ENCODE results near the gene HMMR.
"Not testable (repeated sequence)": the region's sequence is repeated elsewhere in the genome, so short reads cannot be mapped to it uniquely, and the experiment has no call there.

HMMR gene

DNA sequence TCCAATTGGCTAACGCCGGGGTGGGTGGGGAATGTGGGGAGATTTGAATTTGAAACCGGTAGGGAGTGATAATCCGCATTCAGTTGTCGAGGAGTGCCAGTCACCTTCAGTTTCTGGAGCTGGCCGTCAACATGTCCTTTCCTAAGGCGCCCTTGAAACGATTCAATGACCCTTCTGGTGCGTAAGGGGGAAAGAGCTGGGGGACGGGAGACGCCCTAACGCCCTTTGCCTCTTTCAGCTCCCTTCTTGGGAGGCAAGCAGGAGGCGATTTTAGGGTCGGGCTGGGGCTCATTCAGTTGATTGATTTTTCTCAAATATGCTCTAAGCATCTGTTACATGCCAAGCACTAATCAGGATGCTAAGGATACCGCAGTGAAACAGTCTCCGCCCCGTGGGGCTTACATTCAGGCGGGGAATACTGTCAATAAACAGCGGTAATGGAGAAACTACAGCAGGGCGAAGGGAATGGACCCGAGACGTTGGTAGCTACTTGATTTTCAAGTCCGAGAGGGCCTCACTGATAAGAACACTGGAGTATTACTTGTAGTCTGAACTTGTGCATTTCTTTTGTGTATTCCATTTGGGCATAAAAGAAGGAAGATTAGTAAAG lies at the start of gene HMMR:
TSS of gene HMMR (plus strand) at position 71 of the 610 bp plus-strand sequence. CDS start at position 132, 61 bp downstream.
- FAIRE-seq: no peak

- not testable (repeated sequence) for FAIRE-seq
Measured at GRCh38 chr5:163415673-163416072, 44.8 kb upstream of the HMMR start.

DNA sequence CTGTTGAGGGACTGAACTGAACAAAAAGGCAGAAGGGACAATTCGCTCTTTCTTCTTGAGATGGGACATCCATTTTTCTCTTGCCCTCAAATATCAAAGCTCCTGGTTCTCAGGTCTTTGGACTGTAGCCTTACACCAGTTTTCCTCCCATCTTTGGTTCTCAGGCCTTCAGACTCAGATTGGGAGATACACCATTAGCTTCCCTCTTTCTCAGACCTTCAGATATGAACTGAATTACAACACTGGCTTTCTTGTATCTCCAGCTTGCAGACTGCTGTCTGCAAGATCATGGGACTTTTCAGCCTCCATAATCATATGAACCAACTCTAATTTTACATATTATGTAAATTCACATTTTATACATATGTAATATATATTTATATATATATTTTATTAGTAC lies 35.6 kb upstream of the HMMR start:
- no peak for FAIRE-seq

GRCh38 chr5:163426128-163426527 lies 34.3 kb upstream of the HMMR start:
- FAIRE-seq: not testable (repeated sequence)

GRCh38 chr5:163432544-163432943 lies 27.9 kb upstream of the HMMR start:
- no peak for FAIRE-seq

GRCh38 chr5:163433271-163433670 lies 27.2 kb upstream of the HMMR start:
- FAIRE-seq: no peak

DNA sequence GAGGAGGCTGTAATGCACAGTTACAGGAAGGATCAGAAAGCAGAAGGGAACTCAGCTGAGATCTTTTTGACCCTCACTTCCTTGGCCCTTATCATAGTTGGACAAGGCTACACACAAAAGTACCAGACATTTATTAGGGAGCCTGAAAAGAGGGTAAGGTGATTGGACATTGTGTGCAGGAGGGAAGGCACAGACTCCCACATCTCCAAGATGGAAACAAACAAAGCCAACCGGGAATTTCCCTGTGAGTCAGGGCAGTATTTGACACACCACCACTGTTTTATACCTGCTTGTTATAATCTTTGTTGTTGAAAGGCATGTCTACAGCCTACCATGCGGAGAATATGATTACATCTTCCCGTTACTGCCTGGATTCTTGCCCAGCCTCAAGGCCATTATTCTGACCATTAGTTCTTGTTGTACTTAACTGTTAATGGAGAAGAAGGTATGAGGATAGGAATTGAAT lies 26.0 kb upstream of the HMMR start:
- FAIRE-seq: no peak

GRCh38 chr5:163436515-163436914 lies 23.9 kb upstream of the HMMR start:
- FAIRE-seq: no peak

GRCh38 chr5:163437011-163437308 lies 23.5 kb upstream of the HMMR start:
- no peak for FAIRE-seq

DNA sequence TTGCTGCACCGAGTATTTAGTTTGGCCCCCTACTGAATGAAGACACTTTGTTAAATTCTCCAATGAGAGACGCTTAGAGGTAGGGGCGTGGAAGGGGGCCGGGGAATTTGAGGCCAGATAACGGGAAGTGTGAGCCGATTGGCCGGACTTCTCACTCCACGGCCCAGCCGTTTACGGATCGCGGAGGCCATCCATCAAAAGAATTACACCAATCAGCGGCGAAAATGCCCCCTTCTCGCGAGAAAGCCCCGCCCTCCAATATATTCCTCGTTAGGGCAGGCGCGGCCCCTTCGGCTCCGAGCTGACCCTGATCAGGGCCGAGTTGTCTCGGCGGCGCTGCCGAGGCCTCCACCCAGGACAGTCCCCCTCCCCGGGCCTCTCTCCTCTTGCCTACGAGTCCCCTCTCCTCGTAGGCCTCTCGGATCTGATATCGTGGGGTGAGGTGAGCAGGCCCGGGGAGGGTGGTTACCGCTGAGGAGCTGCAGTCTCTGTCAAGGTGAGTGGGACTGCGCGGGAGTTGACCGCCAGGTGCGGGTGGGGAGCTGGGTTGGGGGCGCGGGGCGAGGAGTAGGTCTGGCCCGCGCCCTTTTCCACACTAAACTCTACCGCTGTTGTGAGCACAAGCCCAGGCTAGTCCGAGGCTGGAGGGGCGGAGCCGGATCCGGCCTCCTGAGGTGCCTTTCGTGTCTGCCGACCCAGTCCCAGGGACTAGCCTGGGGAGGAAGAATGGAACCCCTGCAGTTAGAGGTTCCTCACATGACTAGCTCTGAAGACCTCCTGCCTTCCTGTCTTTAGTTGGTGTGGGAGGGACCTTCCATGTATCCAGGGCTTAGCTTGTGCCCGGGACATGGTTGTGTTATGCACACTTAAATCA lies 22.9 kb upstream of the HMMR start, which contains the start of gene CCNG1:
TSS of gene CCNG1 (plus strand) at position 287 of the 874 bp plus-strand sequence. CDS start 1,662 bp downstream, outside the sequence.
- FAIRE-seq: peak; percentile 73

DNA sequence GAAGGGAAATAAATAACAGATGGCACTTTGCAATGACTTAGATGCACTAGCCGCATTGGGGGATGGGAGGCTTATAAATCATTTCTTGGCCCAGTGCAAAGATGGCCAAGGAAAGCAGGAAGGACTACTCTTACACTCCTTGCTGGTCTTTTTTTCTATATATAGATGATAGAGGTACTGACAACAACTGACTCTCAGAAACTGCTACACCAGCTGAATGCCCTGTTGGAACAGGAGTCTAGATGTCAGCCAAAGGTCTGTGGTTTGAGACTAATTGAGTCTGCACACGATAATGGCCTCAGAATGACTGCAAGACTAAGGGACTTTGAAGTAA lies 21.4 kb upstream of the HMMR start:
- FAIRE-seq: no peak

DNA sequence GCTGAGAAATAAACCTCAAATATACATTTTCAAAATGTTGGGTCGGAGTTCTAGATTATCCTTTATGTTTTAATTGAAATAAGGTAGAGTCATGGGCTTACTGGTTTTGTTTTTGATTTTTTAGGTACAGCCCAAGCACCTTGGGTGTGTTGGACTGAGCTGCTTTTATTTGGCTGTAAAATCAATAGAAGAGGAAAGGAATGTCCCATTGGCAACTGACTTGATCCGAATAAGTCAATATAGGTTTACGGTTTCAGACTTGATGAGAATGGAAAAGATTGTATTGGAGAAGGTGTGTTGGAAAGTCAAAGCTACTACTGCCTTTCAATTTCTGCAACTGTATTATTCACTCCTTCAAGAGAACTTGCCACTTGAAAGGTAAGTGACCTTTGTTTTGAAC lies 19.5 kb upstream of the HMMR start:
- FAIRE-seq: no peak

DNA sequence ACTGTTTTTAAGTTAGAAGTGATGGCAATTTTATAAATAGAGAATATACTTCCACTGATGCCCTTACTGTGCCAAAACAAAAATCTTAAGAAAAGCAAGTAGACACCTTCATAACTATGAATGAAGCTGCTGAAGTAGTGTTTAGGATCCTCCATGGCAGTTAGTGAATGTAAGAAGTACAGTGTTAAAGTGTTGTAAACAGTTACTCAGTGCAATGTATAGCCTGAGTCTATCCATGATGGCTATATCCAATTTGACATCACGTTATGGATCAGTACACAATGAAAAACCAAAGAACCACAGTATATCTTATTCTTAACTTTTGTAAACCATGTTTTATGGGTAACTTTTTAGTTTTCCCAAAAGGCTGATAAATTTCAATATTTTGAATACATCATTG lies 15.9 kb upstream of the HMMR start:
- no peak for FAIRE-seq

DNA sequence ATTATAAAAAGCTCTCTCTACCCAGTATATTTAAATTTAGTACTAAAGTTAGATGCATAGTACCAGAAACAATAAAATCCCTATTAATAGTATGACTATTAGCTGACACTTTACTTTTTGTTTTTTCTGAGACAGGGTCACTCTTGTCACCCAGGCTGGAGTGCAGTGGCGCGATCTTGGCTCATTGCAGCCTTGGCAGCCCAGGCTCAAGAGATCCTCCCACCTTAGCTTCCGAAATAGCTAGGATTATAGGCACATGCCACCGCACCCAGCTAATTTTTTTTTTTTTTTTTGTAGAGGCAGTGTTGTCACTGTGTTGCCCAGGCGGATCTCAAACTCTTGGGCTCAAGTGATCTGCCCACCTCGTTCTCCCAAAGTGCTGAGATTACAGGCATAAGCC lies 15.1 kb upstream of the HMMR start:
- FAIRE-seq: no peak

DNA sequence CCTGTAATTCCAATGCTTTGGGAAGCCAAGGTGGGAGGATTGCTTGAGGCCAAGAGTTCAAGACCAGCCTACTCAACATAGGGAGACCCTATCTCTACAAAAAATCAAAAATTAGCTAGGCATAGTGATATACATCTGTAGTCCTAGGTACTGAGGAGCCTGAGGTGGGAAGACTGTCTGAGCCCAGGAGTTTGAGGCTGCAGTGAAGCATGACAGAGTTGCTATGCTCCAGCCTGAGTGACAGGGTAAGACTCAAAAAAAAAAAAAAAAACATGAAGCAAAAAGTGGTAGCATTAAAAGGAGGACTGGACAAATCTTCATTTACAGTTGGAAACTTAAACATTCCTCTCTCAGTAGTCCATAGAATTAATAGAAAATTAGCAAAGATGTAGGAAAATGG lies 13.2 kb upstream of the HMMR start:
- no peak for FAIRE-seq

DNA sequence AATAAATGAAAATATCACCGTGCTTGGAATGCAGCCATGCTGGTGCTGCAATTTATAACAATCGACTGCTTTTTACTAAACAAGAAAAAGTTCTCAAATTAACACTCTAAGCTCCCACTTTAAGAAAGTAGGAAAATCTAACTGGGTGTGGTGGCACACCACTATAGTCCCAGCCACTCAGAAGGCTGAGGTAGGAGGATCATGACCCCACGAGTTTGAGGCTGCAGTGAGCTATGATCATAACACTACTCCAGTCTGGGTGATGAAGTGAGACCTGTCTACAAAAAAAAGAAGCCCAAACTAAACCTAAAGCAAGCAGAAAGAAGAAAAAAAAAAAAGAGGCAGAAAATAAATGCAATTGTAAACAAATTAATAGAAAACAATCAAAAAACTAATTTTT lies 12.6 kb upstream of the HMMR start:
- no peak for FAIRE-seq

DNA sequence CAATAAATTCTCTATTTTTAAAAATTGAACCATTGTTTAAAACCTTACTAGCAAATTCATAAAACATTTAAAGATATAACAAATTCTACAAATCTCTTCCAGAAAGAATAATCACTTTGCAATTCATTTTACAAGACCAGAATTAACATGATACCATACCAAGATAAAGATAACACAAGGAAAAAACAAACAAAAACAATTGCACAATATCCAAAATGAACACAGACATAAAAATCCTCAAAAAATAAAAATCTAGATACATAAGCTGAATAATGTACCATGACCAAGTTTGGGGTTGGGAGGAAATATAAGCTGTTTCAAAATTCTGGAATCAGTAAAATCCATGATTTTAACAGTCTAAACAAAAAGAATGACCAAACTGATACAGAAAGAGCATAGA lies 11.9 kb upstream of the HMMR start:
- peak; percentile 43 for FAIRE-seq

GRCh38 chr5:163451489-163451888 lies 8.9 kb upstream of the HMMR start:
- no peak for FAIRE-seq

DNA sequence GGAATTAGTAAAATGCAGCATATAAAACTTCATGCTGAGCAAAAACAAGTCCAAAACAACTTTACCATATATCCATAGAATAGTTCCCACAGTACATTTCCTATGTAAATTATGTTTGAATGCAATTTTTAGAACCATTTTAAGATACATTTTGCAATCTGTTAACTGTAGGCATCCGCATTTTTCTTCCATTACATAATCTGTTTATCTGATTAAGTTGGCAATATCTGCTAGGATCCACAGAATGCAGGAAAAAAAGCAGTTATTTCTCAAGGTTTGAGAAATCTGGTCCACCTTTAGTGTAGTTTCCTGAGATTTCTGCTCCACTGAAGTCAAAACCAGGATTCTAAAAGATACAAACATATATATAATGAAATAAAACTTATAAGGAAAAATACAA lies 6.7 kb upstream of the HMMR start:
- no peak for FAIRE-seq

DNA sequence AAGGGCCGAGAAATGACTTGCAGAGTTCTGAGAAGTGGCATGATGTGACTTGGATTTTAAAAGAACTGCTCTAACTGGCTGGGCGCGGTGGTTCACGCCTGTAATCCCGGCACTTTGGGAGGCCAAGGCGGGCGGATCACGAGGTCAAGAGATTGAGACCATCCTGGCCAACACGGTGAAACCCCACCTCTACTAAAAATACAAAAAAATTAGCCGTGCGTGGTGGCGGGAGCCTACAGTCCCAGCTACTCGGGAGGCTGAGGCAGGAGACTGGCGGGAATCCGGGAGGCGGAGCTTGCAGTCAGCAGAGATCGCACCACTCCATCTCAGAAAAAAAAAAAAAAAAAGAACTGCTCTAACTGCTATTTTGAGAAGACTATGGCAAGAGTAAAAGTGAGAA lies 5.0 kb upstream of the HMMR start:
- FAIRE-seq: not testable (repeated sequence)

DNA sequence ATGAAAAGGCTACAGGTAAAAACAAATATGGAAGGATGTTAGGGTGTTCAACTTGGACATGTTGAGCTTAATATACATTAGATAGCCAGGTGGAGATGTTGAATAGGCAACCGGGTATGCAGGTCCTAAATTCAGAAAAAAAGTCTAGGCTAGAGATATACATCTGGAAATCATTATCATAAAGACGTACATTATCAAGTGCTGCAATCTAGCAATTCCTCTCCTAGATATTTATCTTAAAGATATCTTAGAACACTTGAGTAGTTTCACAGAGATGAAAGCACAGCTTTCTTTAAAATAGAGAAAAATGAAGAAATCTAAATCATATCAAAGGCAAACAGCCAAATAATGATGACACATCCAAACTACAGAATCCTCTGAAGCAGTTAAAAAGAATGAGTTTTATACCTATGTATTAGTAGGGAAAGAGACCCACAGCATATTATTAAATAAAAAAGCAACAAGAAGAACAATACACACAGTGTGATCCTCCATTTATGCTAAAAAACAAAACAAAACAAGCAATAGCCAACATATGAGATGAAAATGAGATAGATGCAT lies 4.3 kb upstream of the HMMR start:
- FAIRE-seq: no peak

GRCh38 chr5:163456840-163457239 lies 3.6 kb upstream of the HMMR start:
- no peak for FAIRE-seq

DNA sequence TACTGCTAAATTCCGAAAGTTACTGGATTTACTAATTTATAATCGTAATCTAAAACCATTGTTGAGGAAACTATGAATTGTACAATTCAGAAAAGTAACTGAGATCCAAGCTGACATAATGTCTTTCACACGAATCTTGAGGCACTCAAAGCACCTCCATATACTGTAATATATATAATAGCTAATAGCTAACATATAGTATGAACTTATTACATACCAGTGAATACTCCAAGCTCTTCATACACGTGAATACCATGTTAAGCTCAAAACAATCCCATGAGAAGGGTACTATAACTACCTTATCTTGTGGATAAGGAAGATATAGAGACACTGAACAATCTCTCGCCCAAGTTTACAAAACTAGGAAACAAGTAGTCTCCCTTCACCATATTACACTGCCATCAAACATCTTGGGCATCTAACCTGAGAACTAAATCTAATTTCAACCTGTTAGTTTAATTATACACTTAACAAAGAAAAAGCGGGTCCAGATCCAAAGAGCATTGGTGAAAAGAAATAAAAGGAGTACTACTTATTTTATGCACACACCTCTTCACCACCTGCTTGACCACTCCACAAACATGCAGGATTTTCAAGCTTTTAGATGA lies 1.6 kb upstream of the HMMR start:
- no peak for FAIRE-seq

DNA sequence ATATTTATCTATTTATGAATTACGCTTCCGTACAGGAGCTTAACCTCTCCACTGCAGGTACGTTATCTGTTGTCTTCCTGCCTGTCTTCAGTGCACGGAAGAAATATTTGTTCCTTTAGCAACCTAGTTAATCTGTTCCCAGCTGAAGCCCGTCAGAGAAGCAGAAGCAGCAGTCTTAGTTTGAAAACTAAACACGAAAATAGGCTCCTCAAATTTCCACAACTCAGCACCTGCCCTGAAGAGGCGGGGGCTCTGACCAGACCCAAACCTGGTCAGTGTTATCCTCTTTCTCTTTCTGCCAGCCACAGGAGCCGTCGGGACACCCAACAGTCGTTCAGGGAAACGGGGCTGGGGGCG lies 992 bp upstream of the HMMR start:
- no peak for FAIRE-seq

All from colon (tissue), 2 donors.